ENCODE data around the gene NASP.

DNA sequence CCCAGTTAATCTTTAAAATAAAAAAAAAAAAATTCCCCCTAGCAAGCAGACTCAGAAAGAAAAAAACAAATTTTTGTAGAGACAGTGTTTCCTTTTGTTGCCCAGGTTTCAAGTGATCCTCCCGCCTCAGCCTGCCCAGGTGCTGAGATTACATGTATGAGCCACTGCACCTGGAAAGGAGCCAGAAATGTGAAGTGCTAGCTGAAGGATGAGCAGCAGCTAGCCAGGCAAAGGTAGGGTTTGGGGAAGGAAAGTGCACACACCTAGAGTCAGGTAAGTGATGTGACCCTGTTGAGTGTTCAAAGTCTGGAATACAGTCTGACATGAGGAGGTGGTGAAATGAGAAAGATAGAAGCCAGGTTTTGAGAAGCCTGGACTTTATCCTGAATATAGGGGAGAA, 31.5 kb upstream of the NASP start:
- TF ChIP-seq EP300 (IDR thresholded peaks at IDR 0.05): no peak
- TF ChIP-seq CTCF (IDR thresholded peaks at IDR 0.05): no peak

Measured in sigmoid colon (tissue), 4 donors.